ENCODE results near the gene COX8C.
"Not testable (repeated sequence)": the region's sequence is repeated elsewhere in the genome, so short reads cannot be mapped to it uniquely, and the experiment has no call there.

Gene COX8C

GRCh38 chr14:93369713-93370266 lies 22.8 kb downstream of the COX8C start:
- no peak for DNase-seq (ENCODE audit: low read depth in 2 of 2)

- no peak for DNase-seq (ENCODE audit: low read depth in 2 of 2)
These were observed 28.7 kb downstream of the COX8C start for GRCh38 chr14:93375673-93376156.

- no peak for DNase-seq (ENCODE audit: low read depth in 2 of 2)
These were observed 32.8 kb downstream of the COX8C start for GRCh38 chr14:93379831-93380230.

- no peak for DNase-seq (ENCODE audit: low read depth in 2 of 2)
These were observed 34.7 kb downstream of the COX8C start for GRCh38 chr14:93381644-93382043.

- DNase-seq (ENCODE audit: low read depth in 2 of 2), result not testable (repeated sequence)
These were observed 37.3 kb downstream of the COX8C start for GRCh38 chr14:93384256-93384655.

GRCh38 chr14:93395231-93395630 lies 48.2 kb downstream of the COX8C start:
- DNase-seq (ENCODE audit: low read depth in 2 of 2), result no peak

- DNase-seq (ENCODE audit: low read depth in 2 of 2), result no peak
These were observed 49.5 kb downstream of the COX8C start for GRCh38 chr14:93396456-93396855.

Measured in stimulated activated CD4-positive, alpha-beta T cell treated with anti-CD3 and anti-CD28 coated beads, Interleukin-1b, Interleukin-23, amount 100 ng/mL, for 4 hours (primary cell).